Mammary epithelial cell (primary cell): ENCODE results near the gene TTLL8.

Source experiments
- CTCF ChIP-seq, 2 donors: IDR thresholded peaks in 1 of 2; conservative IDR thresholded peaks in 1 of 2; 2 replicates each; pipeline ENCODE4 v1.5.1; 2011 to 2012; ENCODE audit warnings: inconsistent platforms in 2 of 2, low read length in 2 of 2, mild to moderate bottlenecking in 2 of 2, control low read depth in 1 of 2, low read depth in 1 of 2; ENCODE audit not compliant: insufficient read depth in 1 of 2; ENCODE audit errors: extremely low read depth in 1 of 2
- EZH2 ChIP-seq: IDR thresholded peaks from 2 replicates; pipeline ENCODE4 v1.6.1; 2012; ENCODE audit warnings: low read length, inconsistent platforms, borderline replicate concordance

- peak; percentile 23 for TF ChIP-seq EZH2
- TF ChIP-seq CTCF (conservative IDR thresholded peaks at IDR 0.05 in 1 of 2, IDR thresholded peaks at IDR 0.05 in 1 of 2; ENCODE audit: extremely low read depth in 1 of 2, insufficient read depth in 1 of 2, low read depth in 1 of 2, low read length in 2 of 2): no peak
These were observed 74.7 kb downstream of the TTLL8 start for GRCh38 chr22:49983148-49984042.
